Measurements from ENCODE around the gene ZBTB22.
"Not testable (repeated sequence)": the region's sequence is repeated elsewhere in the genome, so short reads cannot be mapped to it uniquely, and the experiment has no call there.

DNA sequence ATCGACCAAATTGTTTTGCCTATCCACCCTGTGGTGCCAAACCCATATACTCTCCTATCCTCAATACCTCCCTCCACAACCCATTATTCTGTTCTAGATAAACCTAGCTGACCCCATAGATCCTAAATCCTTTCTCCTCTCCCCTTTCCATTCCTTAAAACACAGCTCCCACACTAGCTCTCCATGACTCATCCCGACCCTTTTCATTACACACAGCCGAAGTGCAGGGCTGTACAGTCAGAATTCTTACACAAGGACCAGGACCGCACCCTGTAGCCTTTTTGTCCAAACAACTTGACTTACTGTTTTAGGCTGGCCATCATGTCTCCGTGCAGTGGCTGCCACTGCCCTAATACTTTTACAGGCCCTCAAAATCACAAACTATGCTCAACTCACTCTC is 29.4 kb upstream of the ZBTB22 start:
- TF ChIP-seq, protein P1, sequence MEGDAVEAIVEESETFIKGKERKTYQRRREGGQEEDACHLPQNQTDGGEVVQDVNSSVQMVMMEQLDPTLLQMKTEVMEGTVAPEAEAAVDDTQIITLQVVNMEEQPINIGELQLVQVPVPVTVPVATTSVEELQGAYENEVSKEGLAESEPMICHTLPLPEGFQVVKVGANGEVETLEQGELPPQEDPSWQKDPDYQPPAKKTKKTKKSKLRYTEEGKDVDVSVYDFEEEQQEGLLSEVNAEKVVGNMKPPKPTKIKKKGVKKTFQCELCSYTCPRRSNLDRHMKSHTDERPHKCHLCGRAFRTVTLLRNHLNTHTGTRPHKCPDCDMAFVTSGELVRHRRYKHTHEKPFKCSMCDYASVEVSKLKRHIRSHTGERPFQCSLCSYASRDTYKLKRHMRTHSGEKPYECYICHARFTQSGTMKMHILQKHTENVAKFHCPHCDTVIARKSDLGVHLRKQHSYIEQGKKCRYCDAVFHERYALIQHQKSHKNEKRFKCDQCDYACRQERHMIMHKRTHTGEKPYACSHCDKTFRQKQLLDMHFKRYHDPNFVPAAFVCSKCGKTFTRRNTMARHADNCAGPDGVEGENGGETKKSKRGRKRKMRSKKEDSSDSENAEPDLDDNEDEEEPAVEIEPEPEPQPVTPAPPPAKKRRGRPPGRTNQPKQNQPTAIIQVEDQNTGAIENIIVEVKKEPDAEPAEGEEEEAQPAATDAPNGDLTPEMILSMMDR (conservative IDR thresholded peaks at IDR 0.05; ENCODE audit: low read length), result not testable (repeated sequence)
- TF ChIP-seq EZH2phosphoT487 (IDR thresholded peaks at IDR 0.05; ENCODE audit: borderline replicate concordance), result not testable (repeated sequence)

Measured in Loucy (cell line).